IMR-90 (cell line): ENCODE measurements around the gene SUGCT. TPM values are rescaled to one million over a fixed set of nuclear protein-coding genes. Genes with fewer than 3 reads are reported as not detected.

Experiments
- ATAC-seq: fragments of 200-7000 bp; cut with Tn5 transposase; 2 replicates; pipeline ENCODE4 v1.9.1; 2020; ENCODE audit warnings: low read depth, mild to moderate bottlenecking, moderate library complexity
- BruUV-seq: library from RNA; stranded (reverse); fragments of 400-500 nt; replicated peaks from 2 replicates; lab custom pipeline; 2021; lab: Mats Ljungman, UMichigan
- CTCF ChIA-PET: fragments of 300-600 bp; formaldehyde crosslinking; extraction: SDS; loops from one replicate; lab custom pipeline; 2021; ENCODE audit warnings: antibody characterized with exemption; lab: Yijun Ruan, JAX
- POLR2A ChIA-PET: fragments of 300-600 bp; sonication (Branson Sonifier 250); formaldehyde crosslinking; loops from one replicate; lab custom pipeline; 2022; ENCODE audit warnings: antibody characterized with exemption; ENCODE audit not compliant: unreplicated experiment; lab: Charles Lee
- DNase-seq: peaks from one replicate; pipeline ENCODE4 v3.0.0; 2013
- H2AFZ ChIP-seq: replicated peaks from 2 replicates; pipeline ENCODE3; 2013; ENCODE audit warnings: low read length, mild to moderate bottlenecking; ENCODE audit not compliant: poor library complexity
- H2AK5ac ChIP-seq: 2 replicates; pipeline ENCODE4 v1.6.1; 2013; ENCODE audit warnings: low read depth, low read length, inconsistent platforms
- H2AK9ac ChIP-seq: replicated peaks from 2 replicates; pipeline ENCODE3; 2013; ENCODE audit warnings: mild to moderate bottlenecking, low read depth, low read length, moderate library complexity; ENCODE audit not compliant: poor library complexity
- H2BK120ac ChIP-seq: 2 replicates; pipeline ENCODE4 v1.6.1; 2013; ENCODE audit warnings: low read depth, low read length, inconsistent platforms
- H2BK15ac ChIP-seq: 3 replicates; pipeline ENCODE4 v1.6.1; 2013; ENCODE audit warnings: low read depth, low read length, inconsistent platforms
- H2BK20ac ChIP-seq: 2 replicates; pipeline ENCODE4 v1.6.1; 2013; ENCODE audit warnings: low read depth, mild to moderate bottlenecking, inconsistent platforms, low read length, moderate library complexity
- H2BK5ac ChIP-seq: 2 replicates; pipeline ENCODE4 v1.6.1; 2013; ENCODE audit warnings: mild to moderate bottlenecking, low read depth, low read length, inconsistent platforms; ENCODE audit not compliant: poor library complexity, severe bottlenecking
- H3K14ac ChIP-seq: replicated peaks from 2 replicates; pipeline ENCODE4 v1.6.1; 2013; ENCODE audit warnings: low read depth, low read length, inconsistent platforms
- H3K18ac ChIP-seq: 2 replicates; pipeline ENCODE4 v1.6.1; 2013; ENCODE audit warnings: low read depth, low read length, control low read depth
- H3K23ac ChIP-seq: 2 replicates; pipeline ENCODE4 v1.6.1; 2013; ENCODE audit warnings: low read depth, low read length, inconsistent platforms
- H3K27ac ChIP-seq: 2 replicates; pipeline ENCODE4 v1.5.1; 2013; ENCODE audit warnings: mild to moderate bottlenecking, control low read depth, low read length; ENCODE audit not compliant: insufficient read depth
- H3K27me3 ChIP-seq: 2 replicates; pipeline ENCODE4 v1.6.1; 2013; ENCODE audit warnings: low read length; ENCODE audit not compliant: control insufficient read depth, insufficient read depth
- H3K36me3 ChIP-seq: 2 replicates; pipeline ENCODE4 v1.6.1; 2013; ENCODE audit warnings: low read length, mixed read lengths; ENCODE audit not compliant: control insufficient read depth, insufficient read depth
- H3K4ac ChIP-seq: 2 replicates; pipeline ENCODE4 v1.6.1; 2013; ENCODE audit warnings: low read depth, low read length, inconsistent platforms
- H3K4me1 ChIP-seq: 2 replicates; pipeline ENCODE4 v1.6.1; 2013; ENCODE audit warnings: low read length, mixed read lengths; ENCODE audit not compliant: control insufficient read depth, insufficient read depth
- H3K4me2 ChIP-seq: 2 replicates; pipeline ENCODE4 v1.6.1; 2013; ENCODE audit warnings: low read depth, mild to moderate bottlenecking, control low read depth, low read length, moderate library complexity
- H3K4me3 ChIP-seq: 2 replicates; pipeline ENCODE4 v1.5.1; 2013; ENCODE audit warnings: low read depth, mild to moderate bottlenecking, control low read depth, low read length, moderate library complexity; ENCODE audit not compliant: insufficient read depth
- H3K56ac ChIP-seq: 2 replicates; pipeline ENCODE4 v1.6.1; 2013; ENCODE audit warnings: low read length, inconsistent platforms; ENCODE audit not compliant: insufficient read depth; ENCODE audit errors: extremely low read depth
- H3K79me1 ChIP-seq, 2 experiments: 2 replicates each; pipeline ENCODE4 v1.6.1; 2013; ENCODE audit warnings: low read length in 2 of 2, inconsistent platforms in 1 of 2, low read depth in 1 of 2
- H3K9ac ChIP-seq: 2 replicates; pipeline ENCODE4 v1.6.1; 2013; ENCODE audit warnings: low read depth, low read length, control low read depth
- H3K9me1 ChIP-seq: 2 replicates; pipeline ENCODE4 v1.6.1; 2013; ENCODE audit warnings: low read length, inconsistent platforms; ENCODE audit not compliant: insufficient read depth
- H3K9me3 ChIP-seq: 2 replicates; pipeline ENCODE4 v1.6.1; 2013; ENCODE audit warnings: low read length; ENCODE audit not compliant: control insufficient read depth, insufficient read depth
- H4K20me1 ChIP-seq: 2 replicates; pipeline ENCODE4 v1.6.1; 2013; ENCODE audit warnings: low read length, inconsistent platforms; ENCODE audit not compliant: insufficient read depth
- H4K5ac ChIP-seq: 2 replicates; pipeline ENCODE4 v1.6.1; 2013; ENCODE audit warnings: mild to moderate bottlenecking, low read depth, low read length, control low read depth
- H4K8ac ChIP-seq, 2 experiments: 2 replicates each; pipeline ENCODE4 v1.6.1; 2013; ENCODE audit warnings: low read depth in 2 of 2, low read length in 2 of 2, control low read depth in 1 of 2, inconsistent platforms in 1 of 2
- H4K91ac ChIP-seq: 2 replicates; pipeline ENCODE4 v1.6.1; 2013; ENCODE audit warnings: low read depth, low read length, inconsistent platforms; ENCODE audit not compliant: insufficient read depth
- BHLHE40 ChIP-seq: fragments of 150-350 bp; IDR thresholded peaks from 2 replicates; pipeline ENCODE4 v1.6.1; 2016; ENCODE audit warnings: mild to moderate bottlenecking, low read depth, low read length
- CEBPB ChIP-seq: IDR thresholded peaks from 2 replicates; pipeline ENCODE4 v1.6.1; 2012; ENCODE audit warnings: low read depth, low read length, improper control_type of control experiment
- CHD1 ChIP-seq: IDR thresholded peaks from 2 replicates; pipeline ENCODE4 v1.6.1; 2012; ENCODE audit warnings: low read depth, low read length, improper control_type of control experiment
- CTCF ChIP-seq: conservative IDR thresholded peaks from 2 replicates; pipeline ENCODE4 v1.5.1; 2012; ENCODE audit warnings: mild to moderate bottlenecking, low read depth, low read length, improper control_type of control experiment
- ELK1 ChIP-seq: fragments of 150-350 bp; IDR thresholded peaks from 2 replicates; pipeline ENCODE4 v1.6.1; 2016; ENCODE audit warnings: low read depth, mild to moderate bottlenecking, low read length, moderate library complexity, borderline replicate concordance
- FOS ChIP-seq: fragments of 150-350 bp; IDR thresholded peaks from 2 replicates; pipeline ENCODE4 v1.6.1; 2016; ENCODE audit warnings: low read depth, low read length
- MAFK ChIP-seq: IDR thresholded peaks from 2 replicates; pipeline ENCODE4 v1.6.1; 2012; ENCODE audit warnings: low read depth, low read length, improper control_type of control experiment
- MAZ ChIP-seq: IDR thresholded peaks from 2 replicates; pipeline ENCODE4 v1.6.1; 2012; ENCODE audit warnings: low read depth, mild to moderate bottlenecking, low read length, improper control_type of control experiment, moderate library complexity, borderline replicate concordance
- MXI1 ChIP-seq: IDR thresholded peaks from 2 replicates; pipeline ENCODE4 v1.6.1; 2012; ENCODE audit warnings: low read depth, mild to moderate bottlenecking, low read length, moderate library complexity, borderline replicate concordance
- NFE2L2 ChIP-seq: fragments of 150-350 bp; IDR thresholded peaks from 2 replicates; pipeline ENCODE4 v1.6.1; 2016; ENCODE audit warnings: low read depth, mild to moderate bottlenecking, low read length
- POLR2A ChIP-seq: IDR thresholded peaks from 2 replicates; pipeline ENCODE4 v1.6.1; 2012; ENCODE audit warnings: mild to moderate bottlenecking, low read depth, low read length
- RAD21 ChIP-seq: IDR thresholded peaks from 2 replicates; pipeline ENCODE4 v1.6.1; 2012; ENCODE audit warnings: low read length, improper control_type of control experiment
- RCOR1 ChIP-seq: IDR thresholded peaks from 2 replicates; pipeline ENCODE4 v1.6.1; 2012; ENCODE audit warnings: mild to moderate bottlenecking, low read length, improper control_type of control experiment; ENCODE audit not compliant: insufficient replicate concordance
- RFX5 ChIP-seq: IDR thresholded peaks from 2 replicates; pipeline ENCODE4 v1.8.0; 2012; ENCODE audit warnings: low read depth, mild to moderate bottlenecking, low read length, moderate library complexity
- SMC3 ChIP-seq: fragments of 150-350 bp; IDR thresholded peaks from 2 replicates; pipeline ENCODE4 v1.6.1; 2016; ENCODE audit warnings: low read depth, mild to moderate bottlenecking, antibody characterized with exemption, low read length, moderate library complexity
- USF2 ChIP-seq: fragments of 150-350 bp; IDR thresholded peaks from 2 replicates; pipeline ENCODE4 v1.6.1; 2017; ENCODE audit warnings: mild to moderate bottlenecking, antibody characterized with exemption, low read length, low read depth
- WGBS, 2 experiments: methylation state at CpG; one replicate each; pipeline versions ENCODE4 v1.1.5 to v1.1.7; 2013; ENCODE audit warnings: missing lambda C conversion rate in 2 of 2; ENCODE audit not compliant: insufficient read length in 1 of 2; ENCODE audit errors: extremely low coverage in 2 of 2; 5-methylcytosine and 5-hydroxymethylcytosine counted together
- dilution Hi-C: fragments of 300-500 bp; cut with HindIII; formaldehyde crosslinking; loops from one replicate; pipeline ENCODE4 v1.14.3; 2018; ENCODE audit warnings: low sequenced_read_pairs; ENCODE audit not compliant: unreplicated experiment
- in situ Hi-C: fragments of 300-500 bp; cut with MboI; formaldehyde crosslinking; loops from 3 replicates; pipeline ENCODE4 v1.14.3; 2019; ENCODE audit warnings: low sequenced_read_pairs, inconsistent platforms, mixed read lengths
- intact Hi-C: fragments of 100-400 bp; cut with micrococcal nuclease; formaldehyde crosslinking; loops from 2 replicates; pipeline ENCODE4 v1.10.0; 2022
- polyA plus RNA-seq, 3 experiments: library from polyadenylated mRNA; depleted of rRNA; stranded (reverse); fragments of >200 nt; gene quantifications; 2 replicates each; pipeline ENCODE4 v1.2.3, GENCODE V29; 2012; ENCODE audit warnings: low replicate concordance in 1 of 3
- total RNA-seq: library from RNA; depleted of rRNA; stranded (reverse); fragments of >200 nt; gene quantifications from 2 replicates; pipeline ENCODE4 v1.2.3, GENCODE V29; 2012

The SUGCT gene
- total and polyA plus RNA-seq, 2 of the 4 experiments (the other 2 are of a cell fraction), result 5.9 to 8.3 TPM

- Histone ChIP-seq H3K14ac (no peak overlapping the region), H3K79me1 (no peaks in the 10 kb centered on the region), H3K4ac (no peak overlapping the region), H4K5ac (no peak overlapping the region), H3K4me3 (no peak overlapping the region), H3K36me3 (no peaks in the 10 kb centered on the region; the same call in 1 of the 2 replicates), H4K91ac (no peak overlapping the region), H2AFZ (no peak overlapping the region), H3K23ac (no peak overlapping the region), H3K56ac (no peak overlapping the region), H4K20me1 (no peaks in the 10 kb centered on the region), H3K27ac (no peak overlapping the region), H2AK9ac (no peak overlapping the region), H2BK5ac (no peak overlapping the region), H3K4me1 (no peaks in the 10 kb centered on the region), H3K18ac (no peak overlapping the region), H2BK15ac (no peak overlapping the region), H2AK5ac (no peak overlapping the region), H2BK120ac (no peak overlapping the region), H3K9ac (no peak overlapping the region), H3K9me3 (no peaks in the 10 kb centered on the region; the same call in 1 of the 2 replicates), H2BK20ac (no peak overlapping the region), H3K27me3 (no peaks in the 10 kb centered on the region), H3K4me2 (no peak overlapping the region), H3K9me1 (no peaks in the 10 kb centered on the region), H4K8ac (no peak overlapping the region)
- ChIA-PET POLR2A (no interaction called here), CTCF (no interaction called here)
- no peak for DNase-seq
- dilution Hi-C loops, result no loop called here
- intact Hi-C loops, result no loop called here
- ATAC-seq, result no peak
- in situ Hi-C loops, result no loop called here
- no peak for TF ChIP-seq RFX5
- TF ChIP-seq MXI1, result no peak
- TF ChIP-seq RAD21, result no peak
- no peak for TF ChIP-seq MAFK
- no peak for TF ChIP-seq CTCF
- no peak for TF ChIP-seq MAZ
- no peak for TF ChIP-seq ELK1
- no peak for TF ChIP-seq USF2
- no peak for TF ChIP-seq NFE2L2
- TF ChIP-seq FOS, result no peak
- TF ChIP-seq RCOR1, result no peak
- no peak for TF ChIP-seq SMC3
- TF ChIP-seq CHD1, result no peak
- no peak for TF ChIP-seq POLR2A
- TF ChIP-seq CEBPB, result no peak
- no peak for TF ChIP-seq BHLHE40
- no TSS peak for BruUV-seq
- WGBS, 2 experiments, result no CpG with 5 or more reads among the region's 3 CpGs
Observed at GRCh38 chr7:40506158-40506557, 371.4 kb downstream of the SUGCT start.
